AG04450 (cell line): ENCODE measurements around the gene CHRNE. TPM values are rescaled to one million over a fixed set of nuclear protein-coding genes. Genes with fewer than 3 reads are reported as not detected.

Experiments used
- CTCF ChIA-PET: fragments of 300-600, 350-600 bp; formaldehyde crosslinking; extraction: SDS; loops from one replicate; lab custom pipeline; 2022; ENCODE audit warnings: antibody characterized with exemption, inconsistent platforms; lab: Charles Lee
- POLR2A ChIA-PET: fragments of 350-600 bp; formaldehyde crosslinking; extraction: SDS; loops from one replicate; lab custom pipeline; 2021; ENCODE audit warnings: antibody characterized with exemption, inconsistent platforms; lab: Yijun Ruan, JAX
- DNase-seq: peaks from one replicate; pipeline ENCODE4 v3.0.0-alpha.2; 2011; ENCODE audit warnings: low read depth, low spot score
- H3K27ac ChIP-seq: one replicate; pipeline ENCODE4 v1.5.1; 2012; ENCODE audit warnings: low read depth, low read length, control low read depth
- H3K27me3 ChIP-seq: one replicate; pipeline ENCODE4 v1.6.0; 2012; ENCODE audit warnings: low read length; ENCODE audit not compliant: control insufficient read depth, insufficient read depth
- H3K4me3 ChIP-seq: 2 replicates; pipeline ENCODE4 v1.5.1; 2011; ENCODE audit warnings: mild to moderate bottlenecking, low read depth, low read length, control low read depth
- H3K9me3 ChIP-seq: 2 replicates; pipeline ENCODE4 v1.5.1; 2012; ENCODE audit warnings: low read length; ENCODE audit not compliant: control insufficient read depth, insufficient read depth
- polyA plus RNA-seq: library from polyadenylated mRNA; depleted of rRNA; stranded (reverse); fragments of >200 nt; gene quantifications from 2 replicates; pipeline ENCODE4 v1.2.3, GENCODE V29; 2011
- TF ChIP-seq, protein P1 (sequence below): IDR thresholded peaks from 2 replicates; pipeline ENCODE4 v1.5.1; 2011; ENCODE audit warnings: low read depth, low read length, control low read depth, inconsistent platforms

CHRNE gene
- polyA plus RNA-seq, 1 experiment, result 0.19 TPM

DNA sequence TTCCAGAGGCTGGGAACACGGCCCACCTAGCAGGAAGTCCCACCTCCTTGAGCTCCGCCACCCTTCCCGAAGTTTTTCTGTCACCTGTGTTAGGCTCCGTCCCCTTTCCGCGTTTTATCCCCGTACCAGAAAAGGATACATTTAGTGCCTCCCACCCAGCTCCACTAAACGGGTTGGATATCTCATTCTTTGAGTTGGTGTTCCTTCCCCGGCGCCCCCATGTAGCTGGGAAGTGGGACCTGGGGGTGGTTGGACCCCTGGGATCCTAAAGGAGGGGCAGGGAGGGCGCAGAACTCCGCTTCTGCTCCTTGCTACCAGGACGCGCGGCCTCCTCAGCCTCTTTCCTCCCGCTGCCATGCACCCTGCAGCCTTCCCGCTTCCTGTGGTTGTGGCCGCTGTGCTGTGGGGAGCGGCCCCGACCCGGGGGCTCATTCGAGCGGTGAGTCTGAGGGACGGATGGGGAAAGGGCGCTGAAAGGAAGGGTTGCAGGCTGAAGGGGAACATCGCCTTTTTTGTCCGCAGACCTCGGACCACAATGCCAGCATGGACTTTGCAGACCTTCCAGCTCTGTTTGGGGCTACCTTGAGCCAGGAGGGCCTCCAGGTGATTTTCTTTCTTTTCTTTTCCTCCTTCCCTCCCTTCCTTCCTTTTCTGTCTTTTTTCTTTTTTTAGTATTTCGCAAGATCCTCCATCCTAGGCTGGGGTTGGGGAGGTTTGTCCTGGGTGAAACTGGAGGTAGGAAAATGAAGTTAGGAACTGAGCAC lies 37.8 kb upstream of the CHRNE start:
- Histone ChIP-seq H3K9me3 (no peaks in the 10 kb centered on the region; the same call in 1 of the 2 replicates), H3K27ac (peak overlapping the region; percentile 98), H3K4me3 (peak overlapping the region; percentile 92), H3K27me3 (no peaks in the 10 kb centered on the region)
- TF ChIP-seq, protein P1, sequence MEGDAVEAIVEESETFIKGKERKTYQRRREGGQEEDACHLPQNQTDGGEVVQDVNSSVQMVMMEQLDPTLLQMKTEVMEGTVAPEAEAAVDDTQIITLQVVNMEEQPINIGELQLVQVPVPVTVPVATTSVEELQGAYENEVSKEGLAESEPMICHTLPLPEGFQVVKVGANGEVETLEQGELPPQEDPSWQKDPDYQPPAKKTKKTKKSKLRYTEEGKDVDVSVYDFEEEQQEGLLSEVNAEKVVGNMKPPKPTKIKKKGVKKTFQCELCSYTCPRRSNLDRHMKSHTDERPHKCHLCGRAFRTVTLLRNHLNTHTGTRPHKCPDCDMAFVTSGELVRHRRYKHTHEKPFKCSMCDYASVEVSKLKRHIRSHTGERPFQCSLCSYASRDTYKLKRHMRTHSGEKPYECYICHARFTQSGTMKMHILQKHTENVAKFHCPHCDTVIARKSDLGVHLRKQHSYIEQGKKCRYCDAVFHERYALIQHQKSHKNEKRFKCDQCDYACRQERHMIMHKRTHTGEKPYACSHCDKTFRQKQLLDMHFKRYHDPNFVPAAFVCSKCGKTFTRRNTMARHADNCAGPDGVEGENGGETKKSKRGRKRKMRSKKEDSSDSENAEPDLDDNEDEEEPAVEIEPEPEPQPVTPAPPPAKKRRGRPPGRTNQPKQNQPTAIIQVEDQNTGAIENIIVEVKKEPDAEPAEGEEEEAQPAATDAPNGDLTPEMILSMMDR, result no peak
- POLR2A ChIA-PET, result interaction anchor here (0.7 to 2.4 kb wide), 12 partner anchors 9 to 145 kb away, joined by 3 to 55 read pairs (median 5); partner anchors contain the start of genes ENO3, INCA1, KIF1C and PFN1
- CTCF ChIA-PET, result interaction anchor here (0.9 to 2.8 kb wide), 3 partner anchors 17 to 151 kb away, joined by 3 to 25 read pairs (median 5); no protein-coding TSS in a partner anchor
- peak; percentile 72 for DNase-seq

GRCh38 chr17:4939796-4940554 lies 37.1 kb upstream of the CHRNE start, which contains the start of the genes RNF167 and SLC25A11:
Gene RNF167, plus strand, starts transcription at chr17:4940268. Its CDS starts 642 bp downstream, at chr17:4940910.
Gene SLC25A11, minus strand, starts transcription at chr17:4940046. Its CDS starts 136 bp downstream, at chr17:4939910.
- H3K27me3 ChIP-seq, result no peaks in the 10 kb centered on the region
- TF ChIP-seq, protein P1, result no peak
- peak within 1 kb of the TSS; percentile 98 for H3K27ac ChIP-seq
- peak; percentile 99 for DNase-seq
- ChIA-PET CTCF (interaction anchor here (0.6 to 2.8 kb wide), 6 partner anchors 16 to 314 kb away, joined by 3 to 25 read pairs (median 4); partner anchors contain the start of gene CAMTA2), POLR2A (interaction anchor here (1.0 to 2.4 kb wide), 12 partner anchors 9 to 144 kb away, joined by 3 to 55 read pairs (median 5); partner anchors contain the start of genes ENO3, INCA1, KIF1C and PFN1)
- no peaks in the 10 kb centered on the region; the same call in 1 of the 2 replicates for H3K9me3 ChIP-seq
- peak within 1 kb of the TSS; percentile 92 for H3K4me3 ChIP-seq

- TF ChIP-seq, protein P1, result no peak
Observed at GRCh38 chr17:4939546-4939795, 36.6 kb upstream of the CHRNE start.

GRCh38 chr17:4938688-4939545 lies 36.0 kb upstream of the CHRNE start:
- Histone ChIP-seq H3K4me3 (peak overlapping the region; percentile 92), H3K27ac (peak overlapping the region; percentile 67), H3K27me3 (no peaks in the 10 kb centered on the region), H3K9me3 (no peaks in the 10 kb centered on the region; the same call in 1 of the 2 replicates)
- no peak for DNase-seq
- CTCF ChIA-PET, result interaction anchor here (1.1 to 2.8 kb wide), 3 partner anchors 15 to 49 kb away, joined by 5 to 25 read pairs (median 5); partner anchors contain the start of gene CAMTA2
- TF ChIP-seq, protein P1, result no peak
- POLR2A ChIA-PET, result interaction anchor here (0.5 to 2.4 kb wide), 9 partner anchors 9 to 516 kb away, joined by 3 to 55 read pairs (median 8); partner anchors contain the start of genes ENO3, INCA1, KIF1C and PFN1

More at GRCh38 chr17:4939546-4939795, 36.6 kb upstream of the CHRNE start:
- no peaks in the 10 kb centered on the region; the same call in 1 of the 2 replicates for H3K9me3 ChIP-seq
- no peak for DNase-seq
- H3K27me3 ChIP-seq, result no peaks in the 10 kb centered on the region
- POLR2A ChIA-PET, result interaction anchor here (1.0 to 2.4 kb wide), 11 partner anchors 9 to 143 kb away, joined by 3 to 55 read pairs (median 6); partner anchors contain the start of genes ENO3, INCA1, KIF1C and PFN1
- peak overlapping the region; percentile 67 for H3K27ac ChIP-seq
- CTCF ChIA-PET, result interaction anchor here (0.6 to 2.8 kb wide), 5 partner anchors 16 to 315 kb away, joined by 3 to 25 read pairs (median 5); partner anchors contain the start of gene CAMTA2
- H3K4me3 ChIP-seq, result peak overlapping the region; percentile 92
